D721Med (cell line): ENCODE data around the gene BCR.
A peak's percentile ranks its signal among the peaks of the same experiment; 100 is the strongest.

Experiments used
- DNase-seq: peaks from one replicate; pipeline ENCODE4 v3.0.0; 2011; ENCODE audit warnings: low spot score; ENCODE audit not compliant: insufficient read length
- FAIRE-seq: peaks from 2 replicates; lab custom pipeline; 2011; peaks lifted over from hg19 to GRCh38; lab: Jason Lieb, UNC
- CTCF ChIP-seq: IDR thresholded peaks from 2 replicates; pipeline ENCODE4 v1.5.1; 2012; ENCODE audit warnings: mild to moderate bottlenecking, control low read depth; ENCODE audit not compliant: insufficient read depth; ENCODE audit errors: missing control alignments

Gene BCR

GRCh38 chr22:23218053-23218866 is 38.0 kb downstream of the BCR start:
- no peak for TF ChIP-seq CTCF
- FAIRE-seq (no peak), DNase-seq (no peak)

- TF ChIP-seq CTCF = no peak
- FAIRE-seq (no peak), DNase-seq (peak; percentile 52)
Observed at GRCh38 chr22:23218867-23219251, 38.5 kb downstream of the BCR start.

- FAIRE-seq = no peak
- TF ChIP-seq CTCF = no peak
- no peak for DNase-seq
Observed at GRCh38 chr22:23219317-23219716, 39.0 kb downstream of the BCR start.

GRCh38 chr22:23219822-23220484 is 39.6 kb downstream of the BCR start:
- TF ChIP-seq CTCF = no peak
- no peak for DNase-seq
- no peak for FAIRE-seq

GRCh38 chr22:23220485-23221350 is 40.4 kb downstream of the BCR start:
- DNase-seq (no peak), FAIRE-seq (no peak)
- TF ChIP-seq CTCF = no peak

GRCh38 chr22:23221351-23221804 is 41.1 kb downstream of the BCR start:
- FAIRE-seq = no peak
- no peak for DNase-seq
- TF ChIP-seq CTCF = no peak
